Measurements from ENCODE around the gene CFAP61.

The CFAP61 gene

DNA sequence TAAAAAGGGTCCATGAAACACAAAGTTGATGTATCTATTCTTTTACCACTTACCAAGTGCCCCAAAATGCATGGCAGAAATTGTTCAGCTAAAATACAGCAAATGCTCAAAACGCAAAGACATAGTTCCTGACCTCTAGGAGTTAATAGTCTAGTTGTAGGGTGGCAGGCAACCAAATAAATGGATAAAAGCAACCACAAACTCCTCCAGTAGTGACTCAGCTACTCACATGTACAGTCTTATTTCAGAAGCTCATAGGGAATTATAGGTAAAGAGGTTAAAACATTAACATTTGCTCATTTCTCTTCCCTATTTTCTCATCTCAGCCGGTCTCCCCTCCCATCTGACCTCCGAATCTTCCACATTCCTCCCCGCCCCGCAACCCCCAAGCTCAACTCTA, 171.6 kb downstream of the CFAP61 start:
- Histone ChIP-seq H3K27ac (ENCODE audit: low read depth, low read length) (no peak overlapping the region), H3K36me3 (ENCODE audit: control insufficient read depth, insufficient read depth, low read length) (no peaks in the 10 kb centered on the region), H3K27me3 (ENCODE audit: control insufficient read depth, insufficient read depth, low read length) (no peaks in the 10 kb centered on the region), H3K4me3 (ENCODE audit: low read length) (no peak overlapping the region), H3K4me1 (ENCODE audit: control insufficient read depth, insufficient read depth, low read length) (no peaks in the 10 kb centered on the region), H3K9ac (ENCODE audit: low read length) (no peak overlapping the region)

DNA sequence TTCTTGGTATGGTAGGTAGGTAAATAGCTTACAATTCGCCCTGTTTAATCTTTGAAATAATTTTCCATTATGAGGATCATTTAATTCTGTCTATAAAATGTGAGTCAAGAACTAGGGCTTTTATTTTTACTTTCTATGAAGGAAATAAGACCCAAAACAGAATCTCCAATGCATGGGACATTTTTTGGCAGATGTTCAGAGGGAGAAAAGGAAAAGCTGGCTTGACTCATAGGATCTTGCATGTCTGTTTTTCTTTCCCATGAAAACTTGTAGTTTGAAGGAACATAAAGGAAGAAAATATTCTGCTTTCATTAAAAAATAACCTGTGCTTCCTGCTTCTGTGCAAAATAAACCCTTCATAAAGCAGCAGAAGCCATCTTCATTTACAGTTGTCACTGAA, 172.5 kb downstream of the CFAP61 start:
- no peak overlapping the region for H3K27ac ChIP-seq (ENCODE audit: low read depth, low read length)
- H3K27me3 ChIP-seq (ENCODE audit: control insufficient read depth, insufficient read depth, low read length) = no peaks in the 10 kb centered on the region
- H3K36me3 ChIP-seq (ENCODE audit: control insufficient read depth, insufficient read depth, low read length) = no peaks in the 10 kb centered on the region
- no peak overlapping the region for H3K9ac ChIP-seq (ENCODE audit: low read length)
- no peaks in the 10 kb centered on the region for H3K4me1 ChIP-seq (ENCODE audit: control insufficient read depth, insufficient read depth, low read length)
- no peak overlapping the region for H3K4me3 ChIP-seq (ENCODE audit: low read length)

DNA sequence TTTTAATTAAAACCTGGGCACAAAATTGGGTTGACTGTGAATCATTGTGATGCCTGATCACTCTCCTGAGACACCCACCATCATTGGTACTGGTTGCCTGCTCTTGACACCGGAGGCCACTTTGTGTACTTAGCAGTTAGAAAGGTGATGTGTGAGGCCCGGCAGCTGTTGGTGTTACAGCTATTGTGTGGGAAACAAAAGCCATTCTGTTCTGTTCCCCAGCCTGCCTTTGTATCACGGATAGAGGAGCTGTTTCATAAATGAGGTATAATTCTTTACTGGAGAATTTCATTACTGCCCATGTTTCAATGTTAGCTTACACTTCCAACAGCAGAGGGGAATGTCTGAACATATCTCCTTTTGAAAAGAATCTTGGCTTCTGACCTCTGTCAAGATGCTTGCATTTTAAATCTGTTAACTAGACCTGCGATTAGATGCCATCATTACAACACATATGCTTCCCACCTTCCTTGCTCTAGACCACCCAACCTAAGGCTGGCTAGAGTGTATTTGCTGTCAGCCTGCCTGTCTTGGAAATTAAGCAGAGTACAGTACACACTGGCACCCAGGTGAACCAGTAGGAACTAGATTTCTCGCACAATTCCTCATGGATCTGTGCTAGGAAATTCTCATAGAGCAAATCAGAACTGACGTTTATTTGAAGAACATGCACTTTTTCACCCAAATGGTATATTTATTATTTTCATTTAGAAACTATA, 173.2 kb downstream of the CFAP61 start:
- Histone ChIP-seq H3K27me3 (ENCODE audit: control insufficient read depth, insufficient read depth, low read length) (no peaks in the 10 kb centered on the region), H3K9ac (ENCODE audit: low read length) (no peak overlapping the region)

DNA sequence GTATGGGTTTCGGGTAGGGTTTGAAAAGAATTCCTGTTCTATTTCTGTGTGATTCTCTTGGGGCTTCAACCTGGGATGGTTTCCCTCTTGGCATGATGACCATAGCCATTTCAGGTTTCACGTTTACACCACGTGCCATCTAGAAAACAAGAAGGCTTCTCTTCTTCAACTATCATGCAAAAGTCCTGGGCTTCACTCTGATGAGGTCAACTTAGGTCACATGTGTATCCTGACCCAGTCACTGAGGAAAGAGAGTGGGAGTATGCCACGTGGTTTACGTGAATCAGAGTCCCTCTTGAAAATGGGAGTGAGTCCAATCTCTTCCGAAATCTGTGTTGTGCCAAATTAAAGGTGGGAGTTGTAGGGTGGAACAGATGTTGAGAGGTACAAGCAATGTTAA, 174.2 kb downstream of the CFAP61 start:
- H3K4me1 ChIP-seq (ENCODE audit: control insufficient read depth, insufficient read depth, low read length) = no peaks in the 10 kb centered on the region
- no peaks in the 10 kb centered on the region for H3K36me3 ChIP-seq (ENCODE audit: control insufficient read depth, insufficient read depth, low read length)
- no peak overlapping the region for H3K9ac ChIP-seq (ENCODE audit: low read length)
- H3K4me3 ChIP-seq (ENCODE audit: low read length) = no peak overlapping the region
- H3K27ac ChIP-seq (ENCODE audit: low read depth, low read length) = no peak overlapping the region
- no peaks in the 10 kb centered on the region for H3K27me3 ChIP-seq (ENCODE audit: control insufficient read depth, insufficient read depth, low read length)

More for the DNA sequence above, 173.2 kb downstream of the CFAP61 start:
- no peaks in the 10 kb centered on the region for H3K4me1 ChIP-seq (ENCODE audit: control insufficient read depth, insufficient read depth, low read length)
- no peaks in the 10 kb centered on the region for H3K36me3 ChIP-seq (ENCODE audit: control insufficient read depth, insufficient read depth, low read length)
- H3K27ac ChIP-seq (ENCODE audit: low read depth, low read length) = no peak overlapping the region
- H3K4me3 ChIP-seq (ENCODE audit: low read length) = no peak overlapping the region

DNA sequence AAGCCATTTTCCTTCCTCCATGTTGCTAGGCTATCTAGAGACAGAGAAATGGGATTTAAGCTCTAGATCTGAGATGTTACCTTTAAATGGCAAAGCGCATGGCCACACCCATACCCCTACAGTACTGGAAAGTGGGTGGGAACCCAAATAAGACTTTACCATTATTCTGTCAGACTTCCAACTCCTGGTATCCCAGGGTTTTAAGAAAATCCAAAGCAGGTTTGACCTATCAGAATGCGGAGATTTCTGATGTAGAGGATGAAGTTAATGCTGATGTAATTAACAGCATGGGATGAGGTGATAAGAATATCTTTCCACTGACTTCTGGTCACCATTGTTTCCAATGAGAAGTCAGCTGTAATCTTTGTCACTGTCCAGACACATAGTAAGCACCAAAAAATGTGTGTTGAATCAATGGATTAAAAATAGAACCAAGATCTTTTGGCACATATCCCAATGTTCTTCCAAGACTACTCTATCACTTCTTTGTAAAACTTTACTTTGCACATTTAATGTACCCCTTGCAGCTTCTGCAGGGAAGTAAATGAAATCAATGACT, 174.8 kb downstream of the CFAP61 start:
- Histone ChIP-seq H3K4me3 (ENCODE audit: low read length) (no peak overlapping the region), H3K27me3 (ENCODE audit: control insufficient read depth, insufficient read depth, low read length) (no peaks in the 10 kb centered on the region), H3K4me1 (ENCODE audit: control insufficient read depth, insufficient read depth, low read length) (no peaks in the 10 kb centered on the region), H3K27ac (ENCODE audit: low read depth, low read length) (no peak overlapping the region), H3K9ac (ENCODE audit: low read length) (no peak overlapping the region), H3K36me3 (ENCODE audit: control insufficient read depth, insufficient read depth, low read length) (no peaks in the 10 kb centered on the region)

DNA sequence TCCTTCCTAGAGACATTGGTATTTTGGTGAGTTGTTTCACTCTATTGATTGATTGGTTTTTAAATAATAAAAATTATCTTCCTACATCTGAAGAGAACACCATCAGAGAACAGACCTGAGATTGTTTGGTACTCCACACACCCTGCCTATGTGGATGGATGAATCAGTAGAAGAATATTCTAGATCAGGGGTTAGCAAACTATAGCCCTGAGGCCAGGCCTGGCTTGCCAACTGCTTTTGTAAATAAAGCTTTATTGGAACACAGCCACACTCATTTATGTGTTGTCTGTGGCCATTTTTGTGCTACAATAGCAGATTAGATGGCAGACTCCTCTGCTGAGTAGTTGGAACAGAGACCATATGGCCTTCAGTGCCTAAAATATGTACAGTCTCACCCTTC, 176.0 kb downstream of the CFAP61 start:
- H3K9ac ChIP-seq (ENCODE audit: low read length) = no peak overlapping the region
- no peaks in the 10 kb centered on the region for H3K4me1 ChIP-seq (ENCODE audit: control insufficient read depth, insufficient read depth, low read length)
- H3K27me3 ChIP-seq (ENCODE audit: control insufficient read depth, insufficient read depth, low read length) = peaks cover 2% of the 10 kb centered on the region
- H3K36me3 ChIP-seq (ENCODE audit: control insufficient read depth, insufficient read depth, low read length) = no peaks in the 10 kb centered on the region
- no peak overlapping the region for H3K4me3 ChIP-seq (ENCODE audit: low read length)
- H3K27ac ChIP-seq (ENCODE audit: low read depth, low read length) = no peak overlapping the region

DNA sequence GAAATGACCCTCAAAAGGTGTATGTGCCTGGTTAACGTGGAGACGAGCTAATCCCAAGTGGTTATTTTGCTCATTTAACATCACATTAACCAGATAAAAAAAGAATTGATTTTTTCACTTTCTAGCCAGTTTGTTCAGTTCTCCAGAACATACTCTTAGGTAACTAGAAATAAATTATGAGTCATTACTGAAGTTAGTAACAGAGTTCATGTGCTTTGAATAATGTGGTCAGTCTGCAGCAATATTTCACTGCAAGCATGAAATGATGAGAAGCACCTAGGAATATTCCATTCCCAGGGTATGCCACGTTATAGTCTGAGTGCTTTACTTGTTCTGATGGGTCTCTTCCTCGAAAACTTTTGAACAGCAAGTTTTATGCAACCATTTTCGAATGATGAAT, 177.3 kb downstream of the CFAP61 start:
- Histone ChIP-seq H3K36me3 (ENCODE audit: control insufficient read depth, insufficient read depth, low read length) (no peaks in the 10 kb centered on the region), H3K4me1 (ENCODE audit: control insufficient read depth, insufficient read depth, low read length) (no peaks in the 10 kb centered on the region), H3K27me3 (ENCODE audit: control insufficient read depth, insufficient read depth, low read length) (peaks cover 2% of the 10 kb centered on the region), H3K4me3 (ENCODE audit: low read length) (no peak overlapping the region), H3K27ac (ENCODE audit: low read depth, low read length) (no peak overlapping the region), H3K9ac (ENCODE audit: low read length) (no peak overlapping the region)

DNA sequence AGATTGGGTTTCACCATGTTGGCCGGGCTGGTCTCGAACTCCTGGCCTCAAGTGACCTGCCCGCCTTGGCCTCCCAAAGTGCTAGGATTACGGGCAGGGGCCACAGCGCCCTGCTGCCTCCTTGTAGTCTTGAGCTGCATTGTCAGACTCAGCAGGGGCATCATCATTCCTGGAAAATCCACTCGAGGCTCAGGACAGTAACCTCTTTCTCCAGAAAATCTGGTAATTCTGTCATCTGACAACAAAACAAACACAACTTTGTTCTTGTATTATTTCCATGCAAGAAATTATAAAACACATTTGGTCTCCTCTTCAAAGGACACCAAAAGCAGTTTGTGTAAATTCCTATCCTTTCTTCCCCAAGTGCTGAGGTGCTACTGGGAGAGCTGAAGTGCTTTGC, 178.4 kb downstream of the CFAP61 start:
- no peak overlapping the region for H3K4me3 ChIP-seq (ENCODE audit: low read length)
- H3K9ac ChIP-seq (ENCODE audit: low read length) = no peak overlapping the region
- H3K27ac ChIP-seq (ENCODE audit: low read depth, low read length) = no peak overlapping the region
- no peaks in the 10 kb centered on the region for H3K36me3 ChIP-seq (ENCODE audit: control insufficient read depth, insufficient read depth, low read length)
- H3K4me1 ChIP-seq (ENCODE audit: control insufficient read depth, insufficient read depth, low read length) = no peaks in the 10 kb centered on the region
- peaks cover 2% of the 10 kb centered on the region for H3K27me3 ChIP-seq (ENCODE audit: control insufficient read depth, insufficient read depth, low read length)

DNA sequence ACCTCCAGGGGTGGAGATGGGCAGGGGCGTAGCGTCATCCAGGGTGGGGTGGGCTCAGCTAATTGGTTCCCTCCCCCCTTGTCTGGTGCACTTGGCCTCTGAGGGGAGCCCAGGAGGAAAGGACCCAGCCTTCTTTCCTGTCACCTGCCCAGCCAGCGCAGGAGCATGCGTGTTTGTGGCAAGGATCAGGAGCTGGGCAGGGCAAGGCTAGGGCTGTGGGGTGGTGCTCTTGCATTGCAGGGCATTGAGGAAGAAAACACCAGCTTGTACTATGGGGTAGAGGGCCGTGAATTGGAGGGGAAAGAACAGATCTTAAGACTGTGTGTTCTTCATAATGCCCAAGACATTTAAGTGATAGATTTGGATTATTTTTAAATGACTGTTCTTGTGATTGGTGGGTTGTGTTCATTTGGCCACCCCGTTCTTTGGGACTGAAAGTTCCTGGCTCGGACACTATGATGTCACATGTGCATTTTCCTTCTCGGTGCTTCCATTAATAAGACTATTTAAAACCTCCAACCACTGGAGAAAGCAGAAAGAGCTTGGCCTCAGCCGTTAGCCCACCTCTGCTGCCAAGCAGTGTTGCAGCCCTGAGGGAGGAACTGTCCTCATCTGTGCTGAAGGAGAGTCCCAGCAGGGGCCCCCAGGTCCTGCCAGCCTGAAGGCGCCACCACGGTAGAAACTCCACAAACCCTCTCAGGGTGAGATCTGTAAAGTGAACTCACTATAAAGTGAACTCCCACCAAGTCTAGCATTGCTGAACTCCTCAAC, 179.4 kb downstream of the CFAP61 start:
- H3K9ac ChIP-seq (ENCODE audit: low read length) = no peak overlapping the region
- no peak overlapping the region for H3K4me3 ChIP-seq (ENCODE audit: low read length)
- no peak overlapping the region for H3K27ac ChIP-seq (ENCODE audit: low read depth, low read length)
- no peaks in the 10 kb centered on the region for H3K36me3 ChIP-seq (ENCODE audit: control insufficient read depth, insufficient read depth, low read length)
- peaks cover 2% of the 10 kb centered on the region for H3K27me3 ChIP-seq (ENCODE audit: control insufficient read depth, insufficient read depth, low read length)
- no peaks in the 10 kb centered on the region for H3K4me1 ChIP-seq (ENCODE audit: control insufficient read depth, insufficient read depth, low read length)

DNA sequence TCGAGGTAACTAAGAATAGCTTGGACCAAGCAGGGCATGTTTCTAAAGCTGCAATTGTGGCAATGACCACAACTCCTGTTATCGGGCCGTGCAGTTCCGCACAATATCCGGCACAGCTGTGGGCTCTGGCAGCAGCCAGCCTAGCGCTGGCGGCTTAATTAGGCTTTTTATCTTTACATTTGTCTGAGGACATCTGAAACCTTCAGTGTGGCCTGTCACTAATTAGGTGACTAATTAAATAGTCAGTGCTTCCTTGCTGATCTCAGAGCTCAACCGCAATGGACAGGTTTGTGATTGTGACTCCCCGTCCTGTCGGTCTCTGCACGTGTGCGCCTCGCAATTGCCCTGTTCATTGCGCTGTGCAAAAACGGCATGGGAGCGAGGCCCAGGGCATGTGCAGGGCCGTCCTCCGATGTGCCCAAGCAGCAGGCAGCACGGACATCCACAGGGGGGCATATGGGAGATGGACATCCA, 180.7 kb downstream of the CFAP61 start:
- Histone ChIP-seq H3K27ac (ENCODE audit: low read depth, low read length) (no peak overlapping the region), H3K27me3 (ENCODE audit: control insufficient read depth, insufficient read depth, low read length) (peaks cover 2% of the 10 kb centered on the region), H3K36me3 (ENCODE audit: control insufficient read depth, insufficient read depth, low read length) (no peaks in the 10 kb centered on the region)

DNA sequence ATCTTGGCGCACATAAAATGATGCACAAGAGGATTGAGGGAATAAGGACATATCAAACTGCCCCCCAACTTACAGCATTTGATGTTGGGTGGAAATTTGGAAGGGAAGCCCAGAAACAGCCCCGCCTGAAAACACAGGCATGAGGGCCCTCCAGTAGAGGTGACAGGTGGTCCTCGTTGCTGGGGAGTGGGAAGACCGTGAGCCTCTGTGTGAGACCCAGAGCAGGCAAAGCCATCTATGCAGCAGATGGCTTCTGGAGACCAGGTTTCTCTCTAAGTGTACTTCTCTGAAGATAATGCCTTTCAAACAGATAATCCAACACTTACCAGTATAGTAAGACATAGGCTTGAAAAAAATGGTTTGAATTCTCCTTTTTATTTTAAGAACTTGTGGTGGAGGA, 183.3 kb downstream of the CFAP61 start:
- peaks cover 2% of the 10 kb centered on the region for H3K27me3 ChIP-seq (ENCODE audit: control insufficient read depth, insufficient read depth, low read length)
- H3K27ac ChIP-seq (ENCODE audit: low read depth, low read length) = no peak overlapping the region
- no peak overlapping the region for H3K4me3 ChIP-seq (ENCODE audit: low read length)
- no peak overlapping the region for H3K9ac ChIP-seq (ENCODE audit: low read length)
- no peaks in the 10 kb centered on the region for H3K4me1 ChIP-seq (ENCODE audit: control insufficient read depth, insufficient read depth, low read length)
- no peaks in the 10 kb centered on the region for H3K36me3 ChIP-seq (ENCODE audit: control insufficient read depth, insufficient read depth, low read length)

More for the DNA sequence above, 180.7 kb downstream of the CFAP61 start:
- Histone ChIP-seq H3K4me3 (ENCODE audit: low read length) (no peak overlapping the region), H3K9ac (ENCODE audit: low read length) (no peak overlapping the region), H3K4me1 (ENCODE audit: control insufficient read depth, insufficient read depth, low read length) (no peaks in the 10 kb centered on the region)

DNA sequence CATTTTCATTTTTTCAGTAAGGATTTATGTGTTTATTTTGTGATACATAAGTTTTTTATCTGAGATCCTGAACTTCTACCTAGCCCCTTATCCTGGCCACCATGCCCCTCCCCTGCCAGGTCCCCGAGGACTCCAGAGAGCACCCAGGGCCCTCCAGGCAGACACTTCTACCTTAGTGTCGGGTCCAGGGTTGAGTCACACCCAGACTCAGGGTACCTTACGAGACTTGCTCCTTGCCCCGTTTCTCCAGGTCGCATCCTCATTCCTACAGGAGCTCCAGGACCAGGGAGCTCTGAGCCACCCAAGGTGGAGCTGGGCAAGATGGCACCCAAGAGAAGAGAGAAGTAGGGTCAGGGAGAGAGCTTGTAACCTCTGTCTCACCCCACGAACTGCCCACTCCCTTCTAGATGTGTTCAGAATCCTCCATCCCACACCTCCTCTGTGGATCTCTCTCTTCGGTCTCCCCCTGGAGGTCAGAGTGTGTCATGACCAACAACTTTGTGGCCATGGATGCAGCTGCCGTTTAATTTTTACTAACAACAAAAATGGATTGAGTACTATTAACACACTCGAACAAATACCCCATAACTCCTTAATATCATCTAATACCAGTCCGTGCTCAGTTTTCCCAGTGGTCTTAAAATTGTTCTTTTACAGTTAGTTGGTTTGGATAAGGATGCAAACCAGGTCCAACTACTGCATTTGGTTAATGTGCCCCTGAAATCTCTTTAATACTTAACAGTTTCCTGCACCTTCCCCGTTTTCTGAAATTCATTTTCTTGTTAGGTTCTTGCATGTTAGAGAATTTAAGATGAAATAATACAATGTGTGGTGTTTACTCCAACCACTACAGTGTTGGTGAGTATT, 185.0 kb downstream of the CFAP61 start:
- peaks cover 2% of the 10 kb centered on the region for H3K27me3 ChIP-seq (ENCODE audit: control insufficient read depth, insufficient read depth, low read length)

More for the DNA sequence above, 185.0 kb downstream of the CFAP61 start:
- Histone ChIP-seq H3K4me1 (ENCODE audit: control insufficient read depth, insufficient read depth, low read length) (no peaks in the 10 kb centered on the region), H3K27ac (ENCODE audit: low read depth, low read length) (no peak overlapping the region), H3K4me3 (ENCODE audit: low read length) (no peak overlapping the region), H3K36me3 (ENCODE audit: control insufficient read depth, insufficient read depth, low read length) (no peaks in the 10 kb centered on the region), H3K9ac (ENCODE audit: low read length) (no peak overlapping the region)
